T-helper 17 cell (primary cell): ENCODE measurements around the gene ELP4. TPM values are rescaled to one million over a fixed set of nuclear protein-coding genes. Genes with fewer than 3 reads are reported as not detected.

ENCODE experiments used
- ATAC-seq: fragments of 150-1000 bp; cut with Tn5 transposase; 2 replicates; pipeline ENCODE4 v1.10.0; 2021; ENCODE audit warnings: mild to moderate bottlenecking, moderate library complexity
- DNase-seq, 3 donors: peaks; one replicate each; pipeline versions ENCODE4 v3.0.0 to v3.0.0-alpha.2; 2020 to 2021
- H3K9me3 ChIP-seq: one replicate; pipeline ENCODE4 v1.7.0; 2013; ENCODE audit warnings: low read length, mild to moderate bottlenecking; ENCODE audit not compliant: control insufficient read depth, poor library complexity, severe bottlenecking
- H3K27ac Mint-ChIP-seq: one replicate; pipeline ENCODE4 v1.8.0; 2022; ENCODE audit warnings: mild to moderate bottlenecking, moderate library complexity, mixed read lengths
- H3K27me3 Mint-ChIP-seq: one replicate; pipeline ENCODE4 v1.8.0; 2022; ENCODE audit warnings: mixed read lengths
- H3K36me3 Mint-ChIP-seq: one replicate; pipeline ENCODE4 v1.8.0; 2022; ENCODE audit warnings: low read depth, mixed read lengths
- H3K4me1 Mint-ChIP-seq: one replicate; pipeline ENCODE4 v1.8.0; 2022; ENCODE audit warnings: mild to moderate bottlenecking, mixed read lengths
- H3K4me3 Mint-ChIP-seq: one replicate; pipeline ENCODE4 v1.8.0; 2022; ENCODE audit warnings: mild to moderate bottlenecking, moderate library complexity, mixed read lengths
- total RNA-seq, 4 donors: library from RNA in 2 of 4; stranded (reverse) in 2 of 4; gene quantifications; one replicate each; pipeline ENCODE4 v1.2.3 and lab custom pipeline; 2022 to 2026

ELP4 gene
- total RNA-seq, 2 donors from 2014 or later, result 17.4 to 17.8 TPM

- Mint-ChIP-seq H3K4me3 (no peak overlapping the region), H3K27ac (no peak overlapping the region), H3K36me3 (no peaks in the 10 kb centered on the region), H3K4me1 (no peaks in the 10 kb centered on the region), H3K27me3 (no peaks in the 10 kb centered on the region)
- ATAC-seq (no peak), DNase-seq (no peak)
- H3K9me3 ChIP-seq, result no peaks in the 10 kb centered on the region
Observed at GRCh38 chr11:31628111-31628510, 118.5 kb downstream of the ELP4 start.

DNA sequence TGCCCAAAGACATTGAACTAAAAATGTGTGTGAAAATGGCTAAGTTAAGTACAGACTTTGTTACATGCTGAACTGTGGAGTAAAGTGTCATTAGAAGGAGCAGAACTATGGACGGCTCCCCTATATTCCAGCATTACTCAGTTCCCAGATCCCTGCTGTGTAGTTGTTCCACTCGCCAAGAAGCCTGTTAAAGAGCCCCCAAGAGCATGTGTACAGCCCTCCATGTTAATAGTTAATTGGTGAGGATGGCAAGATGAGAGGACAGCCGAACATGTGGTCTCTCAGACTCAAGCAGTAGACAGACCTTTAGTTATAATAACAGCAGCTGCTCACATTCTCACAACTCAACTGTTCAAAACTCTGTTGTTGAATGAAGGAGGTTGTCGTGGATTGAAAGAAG is 127.4 kb downstream of the ELP4 start:
- DNase-seq, result no peak
- no peaks in the 10 kb centered on the region for H3K36me3 Mint-ChIP-seq
- no peak overlapping the region for H3K4me3 Mint-ChIP-seq
- no peaks in the 10 kb centered on the region for H3K4me1 Mint-ChIP-seq
- no peak for ATAC-seq
- no peak overlapping the region for H3K27ac Mint-ChIP-seq
- H3K9me3 ChIP-seq, result no peaks in the 10 kb centered on the region
- H3K27me3 Mint-ChIP-seq, result no peaks in the 10 kb centered on the region

DNA sequence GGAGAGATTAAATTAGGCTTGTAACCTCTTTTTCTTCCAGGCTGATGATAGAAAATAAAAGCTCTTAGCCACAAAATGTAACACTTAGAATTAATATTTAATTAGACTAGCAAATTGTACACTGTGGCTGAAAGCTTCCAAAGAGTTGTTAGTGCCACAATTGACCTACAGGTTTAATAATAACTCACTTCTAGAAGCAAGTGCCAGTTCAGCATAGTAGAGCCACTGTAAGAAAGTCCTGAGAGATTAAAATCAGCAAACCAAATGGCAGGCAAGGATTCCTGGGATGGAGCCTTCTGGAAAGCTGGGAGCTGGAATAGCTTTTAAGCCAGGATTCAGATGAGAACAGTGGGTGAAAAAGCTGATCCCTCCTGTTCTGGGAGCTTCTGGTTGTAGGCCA is 131.0 kb downstream of the ELP4 start:
- Mint-ChIP-seq H3K27me3 (no peaks in the 10 kb centered on the region), H3K4me1 (no peaks in the 10 kb centered on the region), H3K27ac (no peak overlapping the region), H3K4me3 (no peak overlapping the region), H3K36me3 (no peaks in the 10 kb centered on the region)
- ATAC-seq (no peak), DNase-seq (no peak)
- H3K9me3 ChIP-seq, result no peaks in the 10 kb centered on the region

DNA sequence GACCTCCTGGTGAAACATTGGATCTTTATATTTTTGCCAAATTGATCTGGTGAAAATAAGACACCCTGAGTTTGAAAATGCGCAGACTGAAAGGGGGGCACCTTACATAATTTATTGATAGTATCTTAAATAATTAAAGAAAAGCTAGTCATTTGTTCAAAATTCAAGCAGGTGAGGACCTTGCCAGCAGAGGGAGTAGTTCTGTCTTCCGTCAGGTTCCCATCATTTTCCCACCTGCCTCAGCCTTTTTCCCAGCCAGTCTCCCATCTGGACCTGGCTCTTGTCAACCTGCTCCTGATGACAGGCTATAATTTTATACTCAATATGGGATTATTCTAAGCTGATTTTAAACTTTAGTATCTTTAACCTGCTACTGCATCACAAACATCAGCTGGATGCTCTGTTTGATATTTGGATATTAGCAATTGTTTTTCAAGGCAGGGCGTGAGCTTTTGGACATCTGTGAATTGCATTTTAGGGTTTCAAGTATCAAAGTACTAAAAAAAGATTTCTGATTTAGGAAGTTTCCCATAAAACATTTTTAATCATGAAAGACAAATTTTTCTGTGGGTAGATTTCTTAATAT is 132.0 kb downstream of the ELP4 start:
- Mint-ChIP-seq H3K27ac (no peak overlapping the region), H3K4me1 (no peaks in the 10 kb centered on the region), H3K36me3 (no peaks in the 10 kb centered on the region), H3K4me3 (no peak overlapping the region), H3K27me3 (no peaks in the 10 kb centered on the region)
- DNase-seq, result no peak
- no peaks in the 10 kb centered on the region for H3K9me3 ChIP-seq
- no peak for ATAC-seq

- no peaks in the 10 kb centered on the region for H3K4me1 Mint-ChIP-seq
- no peak overlapping the region for H3K27ac Mint-ChIP-seq
- no peaks in the 10 kb centered on the region for H3K27me3 Mint-ChIP-seq
- H3K9me3 ChIP-seq, result no peaks in the 10 kb centered on the region
- DNase-seq (no peak), ATAC-seq (no peak)
- H3K4me3 Mint-ChIP-seq, result no peak overlapping the region
- no peaks in the 10 kb centered on the region for H3K36me3 Mint-ChIP-seq
Observed at GRCh38 chr11:31643857-31644256, 134.3 kb downstream of the ELP4 start.

DNA sequence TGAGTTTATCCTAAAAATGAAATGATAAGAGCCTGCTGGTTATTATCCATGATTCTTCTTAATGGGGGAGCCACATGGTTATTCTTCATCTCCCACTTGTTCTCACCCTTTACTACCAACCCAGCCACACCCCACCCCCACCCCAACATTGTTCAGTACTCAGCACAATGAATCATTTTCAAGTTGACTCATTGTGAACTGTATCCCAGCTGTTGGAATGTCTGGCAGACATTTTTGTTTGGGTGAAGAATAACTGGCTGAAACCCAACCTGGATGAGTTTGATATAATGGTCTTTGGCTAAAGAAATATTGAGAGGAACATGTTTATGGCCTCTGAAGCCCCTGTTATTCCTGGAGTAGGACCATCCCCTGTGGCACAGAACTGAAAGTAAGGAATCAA is 136.2 kb downstream of the ELP4 start:
- Mint-ChIP-seq H3K4me1 (no peaks in the 10 kb centered on the region), H3K4me3 (no peak overlapping the region), H3K27ac (no peak overlapping the region), H3K27me3 (no peaks in the 10 kb centered on the region), H3K36me3 (no peaks in the 10 kb centered on the region)
- DNase-seq (no peak), ATAC-seq (no peak)
- no peaks in the 10 kb centered on the region for H3K9me3 ChIP-seq

DNA sequence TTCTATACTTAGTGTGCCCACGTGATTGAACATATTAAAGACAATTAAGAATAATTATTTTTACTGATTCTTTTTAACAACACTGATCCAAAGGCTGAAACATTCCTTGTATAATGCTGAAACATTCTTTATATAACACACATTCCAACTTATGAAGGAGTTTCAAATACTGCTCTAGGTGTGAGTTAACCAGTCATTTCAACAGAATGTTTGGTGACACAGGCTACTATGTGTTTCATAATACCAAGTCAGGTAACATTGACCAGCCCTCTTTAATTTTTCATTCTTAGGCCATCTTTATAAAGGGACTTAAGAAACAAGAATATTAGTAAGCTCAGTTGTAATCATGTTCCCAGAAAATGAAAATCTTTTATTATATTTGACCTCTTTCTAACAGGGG is 136.6 kb downstream of the ELP4 start:
- Mint-ChIP-seq H3K27ac (no peak overlapping the region), H3K4me3 (no peak overlapping the region), H3K4me1 (no peaks in the 10 kb centered on the region), H3K36me3 (peaks cover 2% of the 10 kb centered on the region), H3K27me3 (no peaks in the 10 kb centered on the region)
- no peak for DNase-seq
- no peaks in the 10 kb centered on the region for H3K9me3 ChIP-seq
- ATAC-seq, result no peak

DNA sequence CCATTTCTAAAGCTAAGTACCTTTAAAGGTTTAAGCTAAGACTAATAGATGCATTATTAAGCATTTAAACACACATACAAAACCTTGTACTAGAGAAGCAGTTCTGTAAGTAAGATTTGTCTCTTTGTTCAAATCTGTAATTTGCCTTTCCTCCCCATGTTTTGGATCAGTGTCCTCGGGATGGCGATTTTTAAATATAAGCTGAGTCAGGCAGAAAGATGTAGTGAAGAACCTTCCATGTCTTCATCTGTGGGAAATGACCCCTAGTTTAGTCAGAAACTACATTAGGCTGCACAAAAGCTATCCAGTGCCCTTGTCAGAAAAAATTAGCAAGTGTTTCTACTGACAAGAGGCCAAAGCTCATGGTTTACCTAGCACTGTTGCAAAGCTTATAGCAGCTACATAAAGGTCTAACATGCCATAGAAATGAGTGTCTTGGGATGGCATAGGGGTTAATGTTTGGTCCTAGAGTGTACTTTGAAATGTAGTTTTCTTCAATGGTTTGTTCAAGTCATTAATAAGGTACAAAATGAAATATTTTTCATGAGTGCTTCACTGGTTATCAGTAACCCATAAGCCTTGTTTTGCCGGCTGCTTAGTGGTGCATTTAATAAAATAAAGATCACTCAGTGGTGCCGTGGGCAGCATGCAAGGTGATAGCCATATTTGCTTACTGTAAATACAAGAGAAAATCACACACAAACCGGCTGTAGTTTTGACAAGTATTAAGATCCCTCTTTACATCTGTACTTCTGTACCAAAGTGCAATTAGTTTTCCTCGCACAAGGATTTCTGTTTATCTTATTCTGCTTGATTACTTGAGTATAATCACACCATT is 139.8 kb downstream of the ELP4 start:
- H3K36me3 Mint-ChIP-seq, result peaks cover 6% of the 10 kb centered on the region

GRCh38 chr11:31651208-31651607 is 141.6 kb downstream of the ELP4 start:
- no peaks in the 10 kb centered on the region for H3K4me1 Mint-ChIP-seq
- peaks cover 6% of the 10 kb centered on the region for H3K36me3 Mint-ChIP-seq
- ATAC-seq, result no peak
- no peaks in the 10 kb centered on the region for H3K9me3 ChIP-seq
- no peak overlapping the region for H3K4me3 Mint-ChIP-seq
- no peaks in the 10 kb centered on the region for H3K27me3 Mint-ChIP-seq
- no peak for DNase-seq
- H3K27ac Mint-ChIP-seq, result no peak overlapping the region

More for the DNA sequence above, 139.8 kb downstream of the ELP4 start:
- H3K27me3 Mint-ChIP-seq, result no peaks in the 10 kb centered on the region
- ATAC-seq (no peak), DNase-seq (no peak)
- no peaks in the 10 kb centered on the region for H3K4me1 Mint-ChIP-seq
- no peak overlapping the region for H3K4me3 Mint-ChIP-seq
- H3K9me3 ChIP-seq, result no peaks in the 10 kb centered on the region
- H3K27ac Mint-ChIP-seq, result no peak overlapping the region

GRCh38 chr11:31651822-31652221 is 142.3 kb downstream of the ELP4 start:
- H3K27me3 Mint-ChIP-seq, result no peaks in the 10 kb centered on the region
- no peak overlapping the region for H3K27ac Mint-ChIP-seq
- no peak overlapping the region for H3K4me3 Mint-ChIP-seq
- ATAC-seq (no peak), DNase-seq (no peak)
- H3K9me3 ChIP-seq, result no peaks in the 10 kb centered on the region
- H3K36me3 Mint-ChIP-seq, result peaks cover 6% of the 10 kb centered on the region
- H3K4me1 Mint-ChIP-seq, result no peaks in the 10 kb centered on the region

DNA sequence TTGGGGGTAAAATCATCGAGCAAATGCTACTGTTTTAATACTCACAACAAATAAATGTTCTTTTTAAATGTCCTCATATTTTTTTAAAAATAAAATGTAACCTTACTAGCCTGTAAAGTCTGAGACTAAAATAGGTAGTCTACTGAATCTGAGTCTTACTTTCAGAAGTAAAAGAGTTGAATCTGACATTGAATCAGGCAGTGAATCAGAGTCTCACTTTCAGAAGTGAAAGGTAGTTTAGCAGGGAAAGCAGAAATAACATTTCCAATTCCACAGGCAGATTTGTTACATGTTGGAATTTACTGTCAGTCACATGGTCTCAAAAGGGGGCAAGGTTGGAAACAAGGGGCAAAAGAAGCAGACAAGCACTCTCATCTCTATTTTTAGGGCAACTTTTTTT is 143.0 kb downstream of the ELP4 start:
- Mint-ChIP-seq H3K27ac (no peak overlapping the region), H3K27me3 (no peaks in the 10 kb centered on the region), H3K4me3 (no peak overlapping the region), H3K36me3 (peaks cover 6% of the 10 kb centered on the region), H3K4me1 (no peaks in the 10 kb centered on the region)
- no peak for DNase-seq
- no peaks in the 10 kb centered on the region for H3K9me3 ChIP-seq
- no peak for ATAC-seq

DNA sequence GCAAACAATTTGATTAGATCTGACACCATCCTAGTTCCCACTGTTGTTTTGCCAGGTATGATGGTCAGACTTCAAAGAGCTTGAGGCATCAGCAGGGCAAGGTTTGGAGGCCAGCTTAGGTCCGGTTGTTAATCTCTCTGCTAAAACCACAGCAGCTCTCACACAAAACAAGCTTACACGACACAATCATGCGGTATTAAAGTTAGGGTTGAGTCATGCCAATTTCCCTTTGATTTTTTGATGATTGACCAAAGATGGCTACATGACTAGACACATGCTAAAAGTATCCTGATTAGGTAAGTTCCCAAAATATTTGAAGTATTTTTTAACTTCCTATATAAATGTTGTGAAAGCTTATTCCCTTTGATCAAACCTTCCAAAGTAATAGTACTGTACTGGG is 145.9 kb downstream of the ELP4 start:
- ATAC-seq (no peak), DNase-seq (no peak)
- H3K9me3 ChIP-seq, result no peaks in the 10 kb centered on the region
- Mint-ChIP-seq H3K4me3 (no peak overlapping the region), H3K27me3 (no peaks in the 10 kb centered on the region), H3K4me1 (no peaks in the 10 kb centered on the region), H3K27ac (no peak overlapping the region), H3K36me3 (peaks cover 6% of the 10 kb centered on the region)

DNA sequence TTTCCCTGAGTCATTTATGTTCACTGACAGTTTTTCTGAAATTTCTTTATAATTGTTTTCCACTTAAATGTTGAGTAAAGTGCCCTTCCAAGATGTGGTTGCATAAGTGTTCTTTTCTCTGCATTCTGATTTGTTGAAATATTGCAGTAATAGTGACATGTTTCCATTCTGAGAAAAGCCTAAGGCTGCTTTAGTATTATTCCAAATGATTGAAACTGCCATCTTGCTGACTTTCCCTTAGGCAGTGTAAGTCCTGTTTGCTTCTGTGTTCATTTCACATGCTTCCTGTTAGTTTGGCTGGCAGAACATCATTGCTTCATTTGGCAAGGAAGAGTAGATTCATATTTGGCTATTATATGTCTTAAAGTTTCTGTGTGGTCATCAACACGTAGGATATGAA is 146.5 kb downstream of the ELP4 start:
- H3K9me3 ChIP-seq, result no peaks in the 10 kb centered on the region
- no peak for DNase-seq
- no peaks in the 10 kb centered on the region for H3K27me3 Mint-ChIP-seq
- H3K4me1 Mint-ChIP-seq, result no peaks in the 10 kb centered on the region
- no peak overlapping the region for H3K27ac Mint-ChIP-seq
- no peak for ATAC-seq
- peaks cover 5% of the 10 kb centered on the region for H3K36me3 Mint-ChIP-seq
- no peak overlapping the region for H3K4me3 Mint-ChIP-seq

GRCh38 chr11:31657091-31657490 is 147.5 kb downstream of the ELP4 start:
- H3K4me3 Mint-ChIP-seq, result no peak overlapping the region
- ATAC-seq, result no peak
- H3K9me3 ChIP-seq, result no peaks in the 10 kb centered on the region
- no peak overlapping the region for H3K27ac Mint-ChIP-seq
- no peaks in the 10 kb centered on the region for H3K36me3 Mint-ChIP-seq
- DNase-seq, result no peak
- H3K27me3 Mint-ChIP-seq, result no peaks in the 10 kb centered on the region
- no peaks in the 10 kb centered on the region for H3K4me1 Mint-ChIP-seq
